ENCODE data around the gene DRG2. TPM values are rescaled to one million over a fixed set of nuclear protein-coding genes. Genes with fewer than 3 reads are reported as not detected.
A peak's percentile ranks its signal among the peaks of the same experiment; 100 is the strongest.

DRG2 gene
- polyA plus RNA-seq, 5 donors = 31.4 to 42.0 (median 38.4) TPM

GRCh38 chr17:18111330-18111971 is 23.7 kb downstream of the DRG2 start:
- no peak for DNase-seq

- no peak for DNase-seq
These were observed 27.8 kb downstream of the DRG2 start for GRCh38 chr17:18115517-18115916.

- no peak for DNase-seq
These were observed 28.3 kb downstream of the DRG2 start for GRCh38 chr17:18116078-18116477.

- DNase-seq = no peak
These were observed 29.8 kb downstream of the DRG2 start for GRCh38 chr17:18117533-18117932.

GRCh38 chr17:18117982-18118975 is 30.5 kb downstream of the DRG2 start:
- no peak for DNase-seq

GRCh38 chr17:18119166-18119745 is 31.5 kb downstream of the DRG2 start:
- DNase-seq = no peak

- DNase-seq = no peak
These were observed 32.2 kb downstream of the DRG2 start for GRCh38 chr17:18119938-18120337.

GRCh38 chr17:18120461-18121017 is 32.8 kb downstream of the DRG2 start:
- no peak for DNase-seq

- DNase-seq = no peak
These were observed 33.6 kb downstream of the DRG2 start for GRCh38 chr17:18121144-18121910.

- DNase-seq = no peak
These were observed 35.4 kb downstream of the DRG2 start for GRCh38 chr17:18122990-18123753.

- DNase-seq = peak in 1 of 2 donors; percentile 21
These were observed 36.8 kb downstream of the DRG2 start for GRCh38 chr17:18124345-18125126.

- DNase-seq = no peak
These were observed 41.3 kb downstream of the DRG2 start for GRCh38 chr17:18129041-18129502.

GRCh38 chr17:18132711-18133110 is 45.0 kb downstream of the DRG2 start:
- no peak for DNase-seq

GRCh38 chr17:18136357-18136756 is 48.6 kb downstream of the DRG2 start:
- DNase-seq = no peak

GRCh38 chr17:18138065-18138749 is 50.5 kb downstream of the DRG2 start:
- no peak for DNase-seq

GRCh38 chr17:18139092-18139491 is 51.3 kb downstream of the DRG2 start:
- no peak for DNase-seq

- DNase-seq = no peak
These were observed 51.8 kb downstream of the DRG2 start for GRCh38 chr17:18139498-18139897.

GRCh38 chr17:18139949-18140348 is 52.2 kb downstream of the DRG2 start:
- DNase-seq = no peak

GRCh38 chr17:18140648-18141047 is 52.9 kb downstream of the DRG2 start:
- DNase-seq = no peak
